ENCODE results near the gene GRPEL1. TPM values are rescaled to one million over a fixed set of nuclear protein-coding genes. Genes with fewer than 3 reads are reported as not detected.
A peak's percentile ranks its signal among the peaks of the same experiment; 100 is the strongest.

The GRPEL1 gene
- total RNA-seq, 1 donor from 2014 or later = 55.8 TPM

GRCh38 chr4:7076696-7077082 lies 8.8 kb upstream of the GRPEL1 start:
- Histone ChIP-seq H3K9me3 (ENCODE audit: insufficient read depth, low read depth, low read length) (peaks cover 3% of the 10 kb centered on the region), H3K36me3 (ENCODE audit: insufficient read depth, low read length) (no peaks in the 10 kb centered on the region), H3K4me1 (ENCODE audit: insufficient read depth, low read length) (no peaks in the 10 kb centered on the region), H3K9ac (ENCODE audit: low read length) (no peak overlapping the region), H3K79me2 (ENCODE audit: insufficient read depth, low read length) (no peaks in the 10 kb centered on the region), H4K20me1 (ENCODE audit: insufficient read depth, low read length) (no peaks in the 10 kb centered on the region), H3K4me3 (ENCODE audit: insufficient read depth, low read depth, low read length) (no peak overlapping the region), H3K27me3 (ENCODE audit: insufficient read depth, low read length) (peaks cover 11% of the 10 kb centered on the region), H2AFZ (ENCODE audit: low read depth, low read length) (no peak overlapping the region), H3K4me2 (ENCODE audit: low read length) (no peak overlapping the region), H3K27ac (ENCODE audit: low read depth, low read length) (no peak overlapping the region)
- no peak overlapping the region for H3K4me3 Mint-ChIP-seq (ENCODE audit: unreplicated experiment)
- FAIRE-seq = no peak
- H3K9me3 Mint-ChIP-seq (ENCODE audit: unreplicated experiment) = peaks cover 15% of the 10 kb centered on the region
- no peak for TF ChIP-seq EZH2 (IDR thresholded peaks at IDR 0.05; ENCODE audit: insufficient read depth, low read length)
- TF ChIP-seq CTCF (IDR thresholded peaks at IDR 0.05; ENCODE audit: insufficient read depth, low read depth, low read length) = no peak
- no peak overlapping the region for H3K27ac Mint-ChIP-seq (ENCODE audit: unreplicated experiment)
- H3K36me3 Mint-ChIP-seq (ENCODE audit: low read depth, unreplicated experiment) = peaks cover 2% of the 10 kb centered on the region
- no peak for DNase-seq (ENCODE audit: low read depth)
- H3K4me1 Mint-ChIP-seq (ENCODE audit: low read depth, unreplicated experiment) = no peaks in the 10 kb centered on the region
- peaks cover 36% of the 10 kb centered on the region for H3K27me3 Mint-ChIP-seq (ENCODE audit: low read depth, unreplicated experiment)

- TF ChIP-seq CTCF (IDR thresholded peaks at IDR 0.05; ENCODE audit: insufficient read depth, low read depth, low read length) = no peak
- DNase-seq (ENCODE audit: low read depth) (peak; percentile 25), FAIRE-seq (no peak)
- Histone ChIP-seq H2AFZ (ENCODE audit: low read depth, low read length) (no peak overlapping the region), H3K9me3 (ENCODE audit: insufficient read depth, low read depth, low read length) (peaks cover 3% of the 10 kb centered on the region), H3K4me1 (ENCODE audit: insufficient read depth, low read length) (no peaks in the 10 kb centered on the region), H3K4me2 (ENCODE audit: low read length) (no peak overlapping the region), H3K9ac (ENCODE audit: low read length) (no peak overlapping the region), H3K79me2 (ENCODE audit: insufficient read depth, low read length) (no peaks in the 10 kb centered on the region), H3K27ac (ENCODE audit: low read depth, low read length) (no peak overlapping the region), H3K27me3 (ENCODE audit: insufficient read depth, low read length) (peaks cover 12% of the 10 kb centered on the region), H3K36me3 (ENCODE audit: insufficient read depth, low read length) (no peaks in the 10 kb centered on the region), H3K4me3 (ENCODE audit: insufficient read depth, low read depth, low read length) (no peak overlapping the region), H4K20me1 (ENCODE audit: insufficient read depth, low read length) (no peaks in the 10 kb centered on the region)
- peaks cover 15% of the 10 kb centered on the region for H3K9me3 Mint-ChIP-seq (ENCODE audit: unreplicated experiment)
- H3K4me1 Mint-ChIP-seq (ENCODE audit: low read depth, unreplicated experiment) = no peaks in the 10 kb centered on the region
- peaks cover 2% of the 10 kb centered on the region for H3K36me3 Mint-ChIP-seq (ENCODE audit: low read depth, unreplicated experiment)
- peaks cover 38% of the 10 kb centered on the region for H3K27me3 Mint-ChIP-seq (ENCODE audit: low read depth, unreplicated experiment)
- no peak overlapping the region for H3K27ac Mint-ChIP-seq (ENCODE audit: unreplicated experiment)
- H3K4me3 Mint-ChIP-seq (ENCODE audit: unreplicated experiment) = no peak overlapping the region
These were observed 8.3 kb upstream of the GRPEL1 start for GRCh38 chr4:7075962-7076695.

GRCh38 chr4:7074426-7074825 lies 6.6 kb upstream of the GRPEL1 start:
- H3K36me3 Mint-ChIP-seq (ENCODE audit: low read depth, unreplicated experiment) = peaks cover 2% of the 10 kb centered on the region
- Histone ChIP-seq H3K4me1 (ENCODE audit: insufficient read depth, low read length) (no peaks in the 10 kb centered on the region), H3K36me3 (ENCODE audit: insufficient read depth, low read length) (no peaks in the 10 kb centered on the region), H3K4me2 (ENCODE audit: low read length) (no peak overlapping the region), H3K4me3 (ENCODE audit: insufficient read depth, low read depth, low read length) (no peak overlapping the region), H3K9ac (ENCODE audit: low read length) (no peak overlapping the region), H3K79me2 (ENCODE audit: insufficient read depth, low read length) (no peaks in the 10 kb centered on the region), H4K20me1 (ENCODE audit: insufficient read depth, low read length) (no peaks in the 10 kb centered on the region), H3K27ac (ENCODE audit: low read depth, low read length) (no peak overlapping the region), H3K27me3 (ENCODE audit: insufficient read depth, low read length) (peaks cover 10% of the 10 kb centered on the region), H3K9me3 (ENCODE audit: insufficient read depth, low read depth, low read length) (no peaks in the 10 kb centered on the region), H2AFZ (ENCODE audit: low read depth, low read length) (no peak overlapping the region)
- H3K27me3 Mint-ChIP-seq (ENCODE audit: low read depth, unreplicated experiment) = peaks cover 30% of the 10 kb centered on the region
- no peaks in the 10 kb centered on the region for H3K4me1 Mint-ChIP-seq (ENCODE audit: low read depth, unreplicated experiment)
- DNase-seq (ENCODE audit: low read depth) = no peak
- H3K27ac Mint-ChIP-seq (ENCODE audit: unreplicated experiment) = peak overlapping the region; percentile 34
- H3K9me3 Mint-ChIP-seq (ENCODE audit: unreplicated experiment) = peaks cover 3% of the 10 kb centered on the region
- no peak for FAIRE-seq
- H3K4me3 Mint-ChIP-seq (ENCODE audit: unreplicated experiment) = no peak overlapping the region
- TF ChIP-seq CTCF (IDR thresholded peaks at IDR 0.05; ENCODE audit: insufficient read depth, low read depth, low read length) (no peak), EZH2 (IDR thresholded peaks at IDR 0.05; ENCODE audit: insufficient read depth, low read length) (no peak)
